BJ (cell line): ENCODE data around the gene PLCB2. TPM values are rescaled to one million over a fixed set of nuclear protein-coding genes. Genes with fewer than 3 reads are reported as not detected.

Experiments
- CTCF ChIA-PET: fragments of 350-600 bp; formaldehyde crosslinking; extraction: SDS; loops from one replicate; lab custom pipeline; 2021; ENCODE audit warnings: antibody characterized with exemption, inconsistent platforms; lab: Yijun Ruan, JAX
- POLR2A ChIA-PET: fragments of 300-600 bp; sonication (Branson Sonifier 250); formaldehyde crosslinking; extraction: SDS; loops from one replicate; lab custom pipeline; 2021; ENCODE audit warnings: antibody characterized with exemption; lab: Charles Lee
- DNase-seq: peaks from one replicate; pipeline ENCODE4 v3.0.0-alpha.2; 2011; ENCODE audit warnings: low read depth
- H3K27me3 ChIP-seq: 2 replicates; pipeline ENCODE4 v1.6.0; 2011; ENCODE audit warnings: low read length; ENCODE audit not compliant: control insufficient read depth, insufficient read depth
- H3K36me3 ChIP-seq: 2 replicates; pipeline ENCODE4 v1.5.1; 2011; ENCODE audit warnings: low read length; ENCODE audit not compliant: control insufficient read depth, insufficient read depth
- H3K4me3 ChIP-seq: 2 replicates; pipeline ENCODE4 v1.5.1; 2011; ENCODE audit warnings: low read depth, mild to moderate bottlenecking, control low read depth, low read length
- polyA plus RNA-seq: library from polyadenylated mRNA; depleted of rRNA; stranded (reverse); fragments of >200 nt; gene quantifications from 2 replicates; pipeline ENCODE4 v1.2.3, GENCODE V29; 2011
- TF ChIP-seq, protein P1 (sequence below): IDR thresholded peaks from 2 replicates; pipeline ENCODE4 v1.5.1; 2011; ENCODE audit warnings: low read depth, mild to moderate bottlenecking, control low read depth, inconsistent platforms, low read length, moderate library complexity; ENCODE audit not compliant: insufficient read depth

The PLCB2 gene
- polyA plus RNA-seq, 1 experiment, result 0.47 TPM

DNA sequence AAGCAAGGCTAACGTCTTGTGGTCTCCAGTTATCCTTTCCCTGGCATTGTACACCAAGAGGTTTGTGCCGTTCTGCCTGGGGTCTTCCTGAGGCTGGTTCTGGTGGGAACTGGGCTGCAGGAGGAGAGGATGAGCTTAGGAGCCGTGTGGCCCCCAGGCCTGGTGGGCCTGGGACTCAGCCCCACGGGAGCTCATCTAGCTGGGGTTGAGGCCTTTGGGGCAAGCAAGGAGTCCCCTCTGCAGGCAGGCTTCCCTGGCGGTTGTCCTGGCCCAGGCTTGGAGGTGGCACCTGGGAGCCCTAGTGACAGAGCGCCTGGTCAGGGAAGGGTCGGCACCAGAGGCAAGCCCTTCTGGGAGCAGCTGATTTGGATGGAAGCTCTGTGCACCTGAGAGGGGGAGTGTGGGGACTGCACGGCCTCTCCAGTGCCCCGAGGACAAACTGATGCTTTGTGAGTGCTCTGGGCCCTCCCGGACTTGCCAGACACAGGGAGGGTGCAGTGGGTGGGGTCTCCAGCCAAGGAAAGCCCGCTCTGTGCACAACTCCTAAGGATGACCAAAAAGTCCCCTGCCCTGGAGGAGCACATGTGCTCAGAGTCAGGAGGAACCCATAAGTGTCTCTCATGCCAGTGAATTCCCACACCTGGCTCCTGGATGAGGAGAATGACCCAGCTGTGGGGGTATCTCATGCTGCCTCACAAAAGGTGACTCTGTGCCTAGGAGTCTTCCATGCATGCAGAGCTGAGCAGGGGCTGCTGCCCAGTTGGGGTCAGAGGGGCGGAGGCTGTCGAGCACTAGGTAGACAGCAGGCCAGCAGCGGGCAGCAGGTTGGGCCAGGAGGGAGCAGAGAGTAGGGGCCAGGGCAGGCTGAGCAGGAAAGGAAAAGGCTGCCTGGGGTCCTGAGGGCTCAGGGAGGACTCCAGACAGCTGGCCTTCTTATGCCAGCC lies 66.2 kb downstream of the PLCB2 start:
- ChIA-PET POLR2A (no interaction called here), CTCF (interaction anchor here (0.8 to 1.5 kb wide), 6 partner anchors 9 to 38 kb away, joined by 3 to 5 read pairs (median 4); no protein-coding TSS in a partner anchor)
- TF ChIP-seq, protein P1, sequence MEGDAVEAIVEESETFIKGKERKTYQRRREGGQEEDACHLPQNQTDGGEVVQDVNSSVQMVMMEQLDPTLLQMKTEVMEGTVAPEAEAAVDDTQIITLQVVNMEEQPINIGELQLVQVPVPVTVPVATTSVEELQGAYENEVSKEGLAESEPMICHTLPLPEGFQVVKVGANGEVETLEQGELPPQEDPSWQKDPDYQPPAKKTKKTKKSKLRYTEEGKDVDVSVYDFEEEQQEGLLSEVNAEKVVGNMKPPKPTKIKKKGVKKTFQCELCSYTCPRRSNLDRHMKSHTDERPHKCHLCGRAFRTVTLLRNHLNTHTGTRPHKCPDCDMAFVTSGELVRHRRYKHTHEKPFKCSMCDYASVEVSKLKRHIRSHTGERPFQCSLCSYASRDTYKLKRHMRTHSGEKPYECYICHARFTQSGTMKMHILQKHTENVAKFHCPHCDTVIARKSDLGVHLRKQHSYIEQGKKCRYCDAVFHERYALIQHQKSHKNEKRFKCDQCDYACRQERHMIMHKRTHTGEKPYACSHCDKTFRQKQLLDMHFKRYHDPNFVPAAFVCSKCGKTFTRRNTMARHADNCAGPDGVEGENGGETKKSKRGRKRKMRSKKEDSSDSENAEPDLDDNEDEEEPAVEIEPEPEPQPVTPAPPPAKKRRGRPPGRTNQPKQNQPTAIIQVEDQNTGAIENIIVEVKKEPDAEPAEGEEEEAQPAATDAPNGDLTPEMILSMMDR, result no peak
- no peaks in the 10 kb centered on the region for H3K36me3 ChIP-seq
- H3K27me3 ChIP-seq, result peaks cover 24% of the 10 kb centered on the region
- no peak for DNase-seq
- no peak overlapping the region for H3K4me3 ChIP-seq

DNA sequence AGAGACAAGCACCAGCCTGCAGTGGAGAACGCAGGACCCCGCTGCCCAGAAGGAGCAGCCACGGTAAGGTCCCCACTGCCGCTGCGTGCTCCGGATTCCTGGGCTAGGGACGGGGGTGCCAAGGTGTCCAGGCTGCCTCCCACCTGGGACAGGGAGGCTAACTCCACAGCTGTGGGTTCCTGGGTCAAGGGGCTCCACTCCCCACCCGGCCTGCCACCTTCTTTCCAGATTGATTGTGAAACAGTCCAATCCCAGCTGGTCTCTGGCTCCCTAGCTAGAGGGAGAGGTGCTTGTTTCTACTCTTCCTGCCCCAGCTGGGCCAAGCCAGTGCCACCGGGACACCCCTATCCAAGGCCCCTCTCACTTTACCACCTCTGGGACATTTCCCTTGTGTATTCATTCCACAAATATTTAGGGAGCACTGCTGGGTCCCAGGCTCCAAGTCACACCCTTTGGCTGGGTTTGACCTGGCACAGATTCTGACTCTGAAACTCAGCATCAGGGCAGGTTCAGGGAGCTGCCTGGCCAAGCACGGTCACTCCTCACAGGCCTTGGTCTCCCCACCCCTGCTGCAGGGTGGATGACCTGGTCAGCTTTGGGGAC lies 67.0 kb downstream of the PLCB2 start:
- ChIA-PET POLR2A (no interaction called here), CTCF (interaction anchor here (0.8 to 3.8 kb wide), 5 partner anchors 10 to 38 kb away, joined by 3 to 32 read pairs (median 5); no protein-coding TSS in a partner anchor)
- no peaks in the 10 kb centered on the region for H3K36me3 ChIP-seq
- TF ChIP-seq, protein P1, result no peak
- no peak for DNase-seq
- peaks cover 19% of the 10 kb centered on the region for H3K27me3 ChIP-seq
- no peak overlapping the region for H3K4me3 ChIP-seq

DNA sequence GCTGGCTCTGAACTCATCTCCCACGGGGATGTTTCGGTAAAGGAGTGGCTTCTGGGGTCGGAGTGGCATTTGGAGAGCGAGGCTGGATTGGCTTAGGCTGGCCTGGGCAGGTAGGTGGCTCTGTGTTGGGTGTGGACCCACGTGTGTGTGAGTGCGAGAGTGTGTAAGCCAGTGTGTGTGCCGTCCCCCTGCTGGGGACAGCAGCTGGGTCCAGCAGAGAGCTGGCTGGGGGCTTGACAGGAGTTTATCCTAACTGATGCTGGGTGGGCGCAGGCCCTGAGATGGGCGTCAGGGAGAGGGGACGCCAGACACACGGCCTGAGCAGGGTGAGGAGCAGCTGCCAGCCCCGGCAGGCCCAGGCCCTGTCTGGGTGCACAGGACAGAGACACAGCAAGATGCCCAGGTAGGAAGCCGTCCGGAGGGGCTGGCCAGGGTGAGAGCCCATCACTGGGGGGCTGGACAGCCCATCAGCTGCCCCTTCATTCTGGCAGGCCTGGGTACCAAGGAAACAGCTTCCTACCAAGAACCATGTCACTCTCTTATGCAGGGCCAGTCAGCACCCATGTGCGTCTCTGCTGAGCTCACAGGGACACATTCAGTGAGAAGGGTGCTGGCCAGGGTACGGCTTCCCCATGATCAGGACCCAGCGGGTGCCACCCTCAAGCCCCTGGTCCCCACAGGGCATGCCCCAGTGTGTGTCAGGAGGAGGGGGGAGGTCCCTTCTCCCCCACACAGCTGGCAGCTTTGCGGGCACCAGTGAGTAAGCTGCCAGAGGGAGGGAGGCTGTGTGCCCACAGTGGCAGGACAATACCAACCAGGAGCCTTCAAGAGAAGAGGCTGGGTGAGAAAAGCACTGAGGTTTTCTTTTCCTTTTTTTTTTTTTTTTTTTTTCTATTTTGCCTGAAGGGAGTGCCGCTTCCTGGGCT lies 67.8 kb downstream of the PLCB2 start:
- no peak for DNase-seq
- Histone ChIP-seq H3K36me3 (no peaks in the 10 kb centered on the region), H3K27me3 (peaks cover 14% of the 10 kb centered on the region), H3K4me3 (no peak overlapping the region)
- POLR2A ChIA-PET, result no interaction called here
- TF ChIP-seq, protein P1, result no peak
- CTCF ChIA-PET, result interaction anchor here (0.9 to 3.8 kb wide), 4 partner anchors 12 to 39 kb away, joined by 3 to 32 read pairs (median 8); no protein-coding TSS in a partner anchor

DNA sequence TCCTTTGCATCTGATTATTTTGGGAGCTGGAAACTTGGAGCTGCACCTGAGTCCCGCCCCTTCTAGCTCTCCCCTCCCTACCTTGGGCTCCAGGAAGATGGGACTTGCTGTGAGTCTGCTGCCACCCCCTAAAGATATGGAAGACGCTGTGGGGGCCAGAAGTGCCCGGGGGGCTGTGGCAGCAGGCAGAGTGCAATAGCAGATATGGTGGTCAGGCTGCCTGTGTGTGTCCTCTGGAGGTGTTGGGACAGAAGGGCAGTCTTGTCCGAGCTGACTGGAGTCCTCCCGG lies 68.4 kb downstream of the PLCB2 start:
- H3K27me3 ChIP-seq, result peaks cover 10% of the 10 kb centered on the region
- POLR2A ChIA-PET, result interaction anchor here (0.6 kb wide), 1 partner anchor 12 kb away, joined by 4 read pairs; no protein-coding TSS in a partner anchor
- DNase-seq, result no peak
- CTCF ChIA-PET, result interaction anchor here (0.9 to 3.8 kb wide), 6 partner anchors 12 to 43 kb away, joined by 3 to 32 read pairs (median 6); no protein-coding TSS in a partner anchor
- TF ChIP-seq, protein P1, result no peak
- H3K4me3 ChIP-seq, result peak overlapping the region; percentile 35
- H3K36me3 ChIP-seq, result no peaks in the 10 kb centered on the region; the same call in 1 of the 2 replicates
